GM12872 (cell line): Measurements from ENCODE around the gene GSTK1.

Experiments used
- TF ChIP-seq, protein P1 (sequence below): IDR thresholded peaks from 3 replicates; pipeline ENCODE4 v1.5.1; 2011; ENCODE audit warnings: low read depth, mild to moderate bottlenecking, low read length, moderate library complexity; ENCODE audit not compliant: insufficient read depth

The GSTK1 gene

DNA sequence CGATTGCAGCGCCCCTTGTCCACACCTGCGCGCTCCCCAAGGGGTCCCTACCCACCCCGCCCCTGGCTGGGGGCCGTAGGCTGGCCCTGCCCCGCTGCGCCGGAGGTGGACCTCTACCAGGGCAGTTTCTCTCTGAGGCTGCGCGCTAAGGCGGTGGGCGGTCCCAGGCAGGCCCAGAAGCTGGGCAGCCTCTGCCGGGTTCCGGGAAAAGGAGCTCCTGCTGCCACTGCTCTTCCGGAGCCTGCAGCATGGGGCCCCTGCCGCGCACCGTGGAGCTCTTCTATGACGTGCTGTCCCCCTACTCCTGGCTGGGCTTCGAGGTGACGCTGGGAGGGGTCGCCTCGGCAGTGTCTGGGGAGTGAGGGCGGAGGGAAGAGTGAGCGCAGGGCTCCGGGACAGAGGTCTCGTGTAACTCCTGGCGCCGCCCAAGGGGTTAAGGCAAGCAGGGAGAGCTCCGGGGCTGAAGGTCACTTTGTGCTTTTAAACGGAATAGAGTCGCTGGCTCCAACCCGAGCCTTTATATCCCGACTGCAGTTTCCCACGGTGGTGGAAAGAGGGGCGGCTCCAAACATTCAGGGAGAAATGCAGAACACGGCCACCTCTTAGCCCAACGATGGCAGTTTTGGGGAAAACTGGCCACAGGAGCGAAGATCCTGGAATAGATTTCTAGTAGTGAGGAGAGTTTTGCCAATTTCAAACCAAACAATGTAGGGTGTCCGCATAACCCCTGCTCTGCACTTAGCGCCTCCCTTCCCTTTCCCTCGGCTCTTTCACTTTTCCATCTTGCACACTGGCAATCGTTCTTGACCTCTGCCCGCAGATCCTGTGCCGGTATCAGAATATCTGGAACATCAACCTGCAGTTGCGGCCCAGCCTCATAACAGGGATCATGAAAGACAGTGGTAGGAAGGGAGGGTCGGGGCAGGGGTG, at the start of gene GSTK1:
Gene GSTK1, plus strand, starts transcription at position 176 of the 930 bp plus-strand sequence. Its CDS starts 73 bp downstream, at position 249.
- TF ChIP-seq, protein P1, sequence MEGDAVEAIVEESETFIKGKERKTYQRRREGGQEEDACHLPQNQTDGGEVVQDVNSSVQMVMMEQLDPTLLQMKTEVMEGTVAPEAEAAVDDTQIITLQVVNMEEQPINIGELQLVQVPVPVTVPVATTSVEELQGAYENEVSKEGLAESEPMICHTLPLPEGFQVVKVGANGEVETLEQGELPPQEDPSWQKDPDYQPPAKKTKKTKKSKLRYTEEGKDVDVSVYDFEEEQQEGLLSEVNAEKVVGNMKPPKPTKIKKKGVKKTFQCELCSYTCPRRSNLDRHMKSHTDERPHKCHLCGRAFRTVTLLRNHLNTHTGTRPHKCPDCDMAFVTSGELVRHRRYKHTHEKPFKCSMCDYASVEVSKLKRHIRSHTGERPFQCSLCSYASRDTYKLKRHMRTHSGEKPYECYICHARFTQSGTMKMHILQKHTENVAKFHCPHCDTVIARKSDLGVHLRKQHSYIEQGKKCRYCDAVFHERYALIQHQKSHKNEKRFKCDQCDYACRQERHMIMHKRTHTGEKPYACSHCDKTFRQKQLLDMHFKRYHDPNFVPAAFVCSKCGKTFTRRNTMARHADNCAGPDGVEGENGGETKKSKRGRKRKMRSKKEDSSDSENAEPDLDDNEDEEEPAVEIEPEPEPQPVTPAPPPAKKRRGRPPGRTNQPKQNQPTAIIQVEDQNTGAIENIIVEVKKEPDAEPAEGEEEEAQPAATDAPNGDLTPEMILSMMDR = no peak

DNA sequence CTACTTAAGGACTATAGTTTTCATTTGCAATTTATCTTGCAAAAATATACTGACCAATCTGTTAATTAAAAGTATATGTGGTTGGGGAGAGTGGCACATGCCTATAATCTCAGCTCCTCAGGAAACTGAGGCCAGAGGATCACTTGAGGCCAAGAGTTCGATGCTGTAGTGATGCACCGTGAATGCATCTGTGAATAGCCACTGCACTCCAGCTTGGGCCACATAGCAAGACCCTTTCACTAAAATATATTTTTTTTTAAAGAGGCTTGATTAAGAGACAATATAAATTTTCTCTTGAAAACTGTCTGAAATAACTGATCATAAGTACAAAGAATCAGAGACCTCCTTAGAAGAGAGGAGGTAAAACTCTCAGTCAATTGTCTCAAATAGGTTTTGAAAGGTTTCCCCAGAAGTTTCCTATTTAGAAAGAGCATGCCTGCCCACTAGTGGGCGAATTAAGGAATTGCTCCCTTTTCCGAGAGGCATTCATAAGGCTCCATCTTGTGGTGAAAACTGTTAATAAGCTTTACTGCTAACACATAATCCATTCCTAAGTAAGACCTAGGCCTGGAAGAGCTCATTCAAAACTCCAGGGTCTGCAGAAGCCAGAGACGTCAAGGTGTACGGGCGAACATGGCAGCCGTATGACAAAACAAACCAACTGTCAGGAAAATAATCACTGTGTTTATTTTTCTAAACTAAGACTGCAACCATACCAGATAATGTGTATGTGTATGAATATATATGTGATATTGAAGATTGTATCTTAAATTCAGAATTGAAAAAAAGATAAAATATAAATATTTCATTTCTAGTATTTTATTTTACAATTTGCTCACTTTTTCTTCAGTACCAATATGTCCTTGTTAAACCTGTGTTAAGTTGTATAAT, 48.2 kb upstream of the GSTK1 start:
- TF ChIP-seq, protein P1 = peak; percentile 99

DNA sequence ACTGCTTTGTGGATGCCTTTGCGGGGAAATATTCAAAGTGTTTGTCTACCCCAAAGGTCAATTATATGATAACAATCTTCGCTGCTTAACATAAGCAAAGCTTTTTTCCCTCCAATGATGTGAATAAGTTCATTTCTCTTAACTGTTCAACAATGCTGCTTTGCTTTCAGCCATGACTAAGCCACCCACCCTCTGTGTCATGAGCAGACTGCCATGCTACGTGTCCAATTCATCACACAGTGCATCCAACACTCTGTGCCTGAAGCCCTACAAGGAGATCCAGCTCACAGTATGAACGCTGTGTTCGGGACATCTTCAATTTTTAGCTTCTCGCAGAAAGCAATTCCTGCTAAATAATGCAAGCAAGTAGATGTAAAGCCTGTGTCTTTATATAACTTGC, 47.1 kb upstream of the GSTK1 start:
- TF ChIP-seq, protein P1 = no peak

GRCh38 chr7:143216686-143217085, 46.6 kb upstream of the GSTK1 start:
- TF ChIP-seq, protein P1 = no peak

- TF ChIP-seq, protein P1 = no peak
These were observed 45.4 kb upstream of the GSTK1 start for GRCh38 chr7:143217806-143218205.

GRCh38 chr7:143221286-143221685, 42.0 kb upstream of the GSTK1 start:
- TF ChIP-seq, protein P1 = no peak

GRCh38 chr7:143221737-143222136, 41.5 kb upstream of the GSTK1 start, which contains the start of gene TAS2R40:
TSS of gene TAS2R40 (plus strand) at chr7:143222037. CDS start at chr7:143222079, 42 bp downstream.
- TF ChIP-seq, protein P1 = no peak
